ENCODE results near the gene HBE1. TPM values are rescaled to one million over a fixed set of nuclear protein-coding genes. Genes with fewer than 3 reads are reported as not detected.

Gene HBE1
- total RNA-seq, 1 donor from 2014 or later: not detected

- Mint-ChIP-seq H3K4me1 (ENCODE audit: low read depth, unreplicated experiment) (peaks cover under 1% of the 10 kb centered on the region), H3K27ac (ENCODE audit: unreplicated experiment) (no peak overlapping the region), H3K4me3 (ENCODE audit: unreplicated experiment) (no peak overlapping the region), H3K9me3 (ENCODE audit: unreplicated experiment) (no peaks in the 10 kb centered on the region), H3K36me3 (ENCODE audit: unreplicated experiment) (no peaks in the 10 kb centered on the region), H3K27me3 (ENCODE audit: unreplicated experiment) (no peaks in the 10 kb centered on the region)
- DNase-seq: no peak
- TF ChIP-seq CTCF (IDR thresholded peaks at IDR 0.05; ENCODE audit: partially characterized antibody, unreplicated experiment): no peak
Measured at GRCh38 chr11:5285703-5286340, 16.1 kb upstream of the HBE1 start.

GRCh38 chr11:5284637-5285036, 14.9 kb upstream of the HBE1 start:
- no peaks in the 10 kb centered on the region for H3K27me3 Mint-ChIP-seq (ENCODE audit: unreplicated experiment)
- DNase-seq: no peak
- H3K4me1 Mint-ChIP-seq (ENCODE audit: low read depth, unreplicated experiment): peaks cover 4% of the 10 kb centered on the region
- no peak overlapping the region for H3K27ac Mint-ChIP-seq (ENCODE audit: unreplicated experiment)
- no peak overlapping the region for H3K4me3 Mint-ChIP-seq (ENCODE audit: unreplicated experiment)
- peaks cover 4% of the 10 kb centered on the region for H3K9me3 Mint-ChIP-seq (ENCODE audit: unreplicated experiment)
- H3K36me3 Mint-ChIP-seq (ENCODE audit: unreplicated experiment): no peaks in the 10 kb centered on the region
- TF ChIP-seq CTCF (IDR thresholded peaks at IDR 0.05; ENCODE audit: partially characterized antibody, unreplicated experiment): no peak

GRCh38 chr11:5283882-5284281, 14.1 kb upstream of the HBE1 start:
- no peak for DNase-seq
- no peak for TF ChIP-seq CTCF (IDR thresholded peaks at IDR 0.05; ENCODE audit: partially characterized antibody, unreplicated experiment)
- H3K9me3 Mint-ChIP-seq (ENCODE audit: unreplicated experiment): peaks cover 4% of the 10 kb centered on the region
- H3K36me3 Mint-ChIP-seq (ENCODE audit: unreplicated experiment): no peaks in the 10 kb centered on the region
- H3K4me1 Mint-ChIP-seq (ENCODE audit: low read depth, unreplicated experiment): peaks cover 4% of the 10 kb centered on the region
- H3K27ac Mint-ChIP-seq (ENCODE audit: unreplicated experiment): no peak overlapping the region
- H3K27me3 Mint-ChIP-seq (ENCODE audit: unreplicated experiment): no peaks in the 10 kb centered on the region
- no peak overlapping the region for H3K4me3 Mint-ChIP-seq (ENCODE audit: unreplicated experiment)

GRCh38 chr11:5283086-5283485, 13.3 kb upstream of the HBE1 start:
- Mint-ChIP-seq H3K27me3 (ENCODE audit: unreplicated experiment) (no peaks in the 10 kb centered on the region), H3K4me3 (ENCODE audit: unreplicated experiment) (no peak overlapping the region), H3K27ac (ENCODE audit: unreplicated experiment) (no peak overlapping the region), H3K9me3 (ENCODE audit: unreplicated experiment) (peaks cover 4% of the 10 kb centered on the region), H3K36me3 (ENCODE audit: unreplicated experiment) (no peaks in the 10 kb centered on the region), H3K4me1 (ENCODE audit: low read depth, unreplicated experiment) (peaks cover 4% of the 10 kb centered on the region)
- no peak for TF ChIP-seq CTCF (IDR thresholded peaks at IDR 0.05; ENCODE audit: partially characterized antibody, unreplicated experiment)
- no peak for DNase-seq

GRCh38 chr11:5282628-5283027, 12.9 kb upstream of the HBE1 start:
- H3K4me3 Mint-ChIP-seq (ENCODE audit: unreplicated experiment): no peak overlapping the region
- H3K27me3 Mint-ChIP-seq (ENCODE audit: unreplicated experiment): no peaks in the 10 kb centered on the region
- peaks cover 4% of the 10 kb centered on the region for H3K4me1 Mint-ChIP-seq (ENCODE audit: low read depth, unreplicated experiment)
- no peak overlapping the region for H3K27ac Mint-ChIP-seq (ENCODE audit: unreplicated experiment)
- TF ChIP-seq CTCF (IDR thresholded peaks at IDR 0.05; ENCODE audit: partially characterized antibody, unreplicated experiment): no peak
- no peaks in the 10 kb centered on the region for H3K36me3 Mint-ChIP-seq (ENCODE audit: unreplicated experiment)
- peaks cover 4% of the 10 kb centered on the region for H3K9me3 Mint-ChIP-seq (ENCODE audit: unreplicated experiment)
- DNase-seq: no peak
